OCI-LY7 (cell line): Measurements from ENCODE around the gene DCLK1. TPM values are rescaled to one million over a fixed set of nuclear protein-coding genes. Genes with fewer than 3 reads are reported as not detected.

Experiments used
- BruUV-seq: library from RNA; stranded (reverse); fragments of 400-500 nt; replicated peaks from 2 replicates; lab custom pipeline; 2021; lab: Mats Ljungman, UMichigan
- CTCF ChIA-PET: fragments of 300-600 bp; sonication (Branson Sonifier 250); formaldehyde crosslinking; loops from one replicate; lab custom pipeline; 2022; ENCODE audit warnings: antibody characterized with exemption; ENCODE audit not compliant: unreplicated experiment; lab: Charles Lee
- POLR2A ChIA-PET: fragments of 300-600 bp; sonication (Branson Sonifier 250); formaldehyde crosslinking; loops from one replicate; lab custom pipeline; 2022; ENCODE audit warnings: antibody characterized with exemption; lab: Charles Lee
- DNase-seq: peaks from one replicate; pipeline ENCODE4 v3.0.0-alpha.2; 2015; ENCODE audit warnings: low spot score
- H2AFZ ChIP-seq: fragments of 200-600 bp; sonication (generic), shearing (Covaris generic); 2 replicates; pipeline ENCODE4 v1.6.1; 2014; ENCODE audit warnings: mild to moderate bottlenecking, antibody characterized with exemption, low read length, moderate library complexity
- H3K27ac ChIP-seq: fragments of 200-600 bp; sonication (generic); 2 replicates; pipeline ENCODE4 v1.5.1; 2014; ENCODE audit warnings: mixed run types, low read depth, mild to moderate bottlenecking, moderate library complexity, low read length, inconsistent platforms; ENCODE audit not compliant: poor library complexity, severe bottlenecking
- H3K36me3 ChIP-seq: fragments of 200-600 bp; sonication (generic); 2 replicates; pipeline ENCODE4 v1.6.1; 2014; ENCODE audit warnings: mild to moderate bottlenecking, antibody characterized with exemption, low read length, moderate library complexity, mixed read lengths; ENCODE audit not compliant: insufficient read depth
- H3K4me1 ChIP-seq: fragments of 200-600 bp; sonication (generic); 2 replicates; pipeline ENCODE4 v1.5.1; 2014; ENCODE audit warnings: mild to moderate bottlenecking, low read length; ENCODE audit not compliant: insufficient read depth, poor library complexity, severe bottlenecking
- H3K4me2 ChIP-seq: fragments of 200-600 bp; sonication (generic); 2 replicates; pipeline ENCODE4 v1.6.1; 2014; ENCODE audit warnings: mild to moderate bottlenecking, low read length
- H3K4me3 ChIP-seq: fragments of 200-600 bp; sonication (generic); 2 replicates; pipeline ENCODE4 v1.5.1; 2014; ENCODE audit warnings: mild to moderate bottlenecking, low read depth, low read length; ENCODE audit not compliant: poor library complexity, severe bottlenecking
- H3K79me2 ChIP-seq: fragments of 200-600 bp; sonication (generic); 2 replicates; pipeline ENCODE4 v1.6.1; 2016; ENCODE audit warnings: low read depth, mild to moderate bottlenecking, low read length, moderate library complexity, mixed read lengths; ENCODE audit not compliant: insufficient read depth
- H3K9me2 ChIP-seq: fragments of 200-600 bp; sonication (generic); 2 replicates; pipeline ENCODE4 v1.6.1; 2016; ENCODE audit warnings: mild to moderate bottlenecking, low read length, mixed read lengths; ENCODE audit not compliant: insufficient read depth
- H3K9me3 ChIP-seq: fragments of 200-600 bp; sonication (generic); 2 replicates; pipeline ENCODE4 v1.6.1; 2014; ENCODE audit warnings: mild to moderate bottlenecking, mixed run types, low read length, mixed read lengths
- H4K20me1 ChIP-seq: fragments of 200-600 bp; sonication (generic); 2 replicates; pipeline ENCODE4 v1.6.1; 2014; ENCODE audit warnings: mild to moderate bottlenecking, antibody characterized with exemption, low read length, moderate library complexity, mixed read lengths; ENCODE audit not compliant: insufficient read depth
- CTCF ChIP-seq: fragments of 200-600 bp; sonication (generic); conservative IDR thresholded peaks from 2 replicates; pipeline ENCODE4 v1.5.1; 2014; ENCODE audit warnings: mild to moderate bottlenecking, antibody characterized with exemption, low read length, moderate library complexity, mixed read lengths
- EZH2phosphoT487 ChIP-seq: fragments of 200-600 bp; sonication (generic); IDR thresholded peaks from 2 replicates; pipeline ENCODE4 v1.6.1; 2018; ENCODE audit warnings: low read depth, borderline replicate concordance, mild to moderate bottlenecking, mixed run types, antibody characterized with exemption, low read length, moderate library complexity, mixed read lengths
- intact Hi-C: fragments of 100-400 bp; cut with micrococcal nuclease; formaldehyde crosslinking; loops from one replicate; pipeline ENCODE4 v1.10.0; 2022; ENCODE audit not compliant: unreplicated experiment
- total RNA-seq, 2 experiments: library from RNA; depleted of rRNA in 1 of 2; stranded (reverse); fragments of >200 nt in 1 of 2; shearing (Covaris generic) in 1 of 2; gene quantifications; 2 replicates each; pipeline ENCODE4 v1.2.3, GENCODE V29; 2014 to 2022

DCLK1 gene
- total RNA-seq, 2 experiments from 2014 or later = not detected

GRCh38 chr13:35940734-35941133 is 190.4 kb downstream of the DCLK1 start:
- no peak overlapping the region for H2AFZ ChIP-seq
- H4K20me1 ChIP-seq = no peaks in the 10 kb centered on the region
- no peaks in the 10 kb centered on the region for H3K9me3 ChIP-seq
- H3K27ac ChIP-seq = no peak overlapping the region
- CTCF ChIA-PET = no interaction called here
- no peaks in the 10 kb centered on the region for H3K36me3 ChIP-seq
- no peak overlapping the region for H3K4me2 ChIP-seq
- no peaks in the 10 kb centered on the region for H3K79me2 ChIP-seq
- no peak overlapping the region for H3K4me3 ChIP-seq
- BruUV-seq = no TSS peak
- no peak for DNase-seq
- intact Hi-C loops = no loop called here
- H3K4me1 ChIP-seq = no peaks in the 10 kb centered on the region
- TF ChIP-seq CTCF (no peak), EZH2phosphoT487 (no peak)
- no peaks in the 10 kb centered on the region for H3K9me2 ChIP-seq
- POLR2A ChIA-PET = no interaction called here

- ChIA-PET POLR2A (interaction anchor here (0.6 kb wide), 1 partner anchor 1026 kb away, joined by 5 read pairs; no protein-coding TSS in a partner anchor), CTCF (no interaction called here)
- Histone ChIP-seq H3K79me2 (no peaks in the 10 kb centered on the region), H3K36me3 (no peaks in the 10 kb centered on the region), H3K4me3 (no peak overlapping the region), H3K4me2 (no peak overlapping the region), H3K9me3 (no peaks in the 10 kb centered on the region), H2AFZ (no peak overlapping the region), H4K20me1 (no peaks in the 10 kb centered on the region), H3K4me1 (no peaks in the 10 kb centered on the region), H3K27ac (no peak overlapping the region), H3K9me2 (no peaks in the 10 kb centered on the region)
- no TSS peak for BruUV-seq
- TF ChIP-seq EZH2phosphoT487 (no peak), CTCF (no peak)
- intact Hi-C loops = no loop called here
- DNase-seq = no peak
Observed at GRCh38 chr13:35936246-35936978, 194.8 kb downstream of the DCLK1 start.
